K562 (cell line): ENCODE measurements around the gene ING1. TPM values are rescaled to one million over a fixed set of nuclear protein-coding genes. Genes with fewer than 3 reads are reported as not detected.

Experiments
- BDP1 ChIP-seq: IDR thresholded peaks from 3 replicates; pipeline ENCODE4 v1.6.1; 2011; ENCODE audit not compliant: insufficient read length, insufficient read depth
- CHD7 ChIP-seq: fragments of 200-600 bp; sonication (generic); IDR thresholded peaks from one replicate; pipeline ENCODE4 v1.6.1; 2012; ENCODE audit warnings: mild to moderate bottlenecking, low read depth, low read length, inconsistent platforms
- HNRNPUL1 ChIP-seq: fragments of 200-400 bp; formaldehyde crosslinking; IDR thresholded peaks from 2 replicates; pipeline ENCODE4 v1.6.1; 2017; ENCODE audit warnings: low read length
- NR2C1 ChIP-seq, 2 experiments: fragments of 450-650 bp; IDR thresholded peaks; 2 replicates each; pipeline ENCODE4 v1.6.1; 2017; ENCODE audit warnings: mild to moderate bottlenecking in 2 of 2, antibody characterized with exemption in 1 of 2, inconsistent platforms in 1 of 2, missing compliant biosample characterization in 1 of 2, missing genetic modification characterization in 1 of 2
- ZKSCAN8 ChIP-seq: fragments of 200-800 bp; sonication (Bioruptor generic); IDR thresholded peaks from 2 replicates; pipeline ENCODE4 v1.6.1; 2016; ENCODE audit warnings: missing genetic modification characterization, missing compliant biosample characterization
- ZNF79 ChIP-seq: fragments of 250-450 bp; sonication (Bioruptor Pico); IDR thresholded peaks from 2 replicates; pipeline ENCODE4 v1.4.0; 2020; ENCODE audit warnings: low read depth, mild to moderate bottlenecking, moderate library complexity
- polyA plus RNA-seq, 8 experiments: library from polyadenylated mRNA; depleted of rRNA in 4 of 8; stranded (reverse) in 5 of 8; unstranded in 3 of 8; fragments of >200 nt; fragmentation: Nextera tagmentation in 2 of 8; fragmentation: Illumina TruSeq in 1 of 8; extraction: Ambion mirVana in 2 of 8; extraction: Trizol in 1 of 8; gene quantifications; 2 replicates each; pipeline versions ENCODE4 v1.2.1 to v1.2.3, GENCODE V29; 2011 to 2014; ENCODE audit warnings: inconsistent platforms in 1 of 8, missing spikeins in 1 of 8
- total RNA-seq, 7 experiments: library from RNA; depleted of rRNA in 6 of 7; stranded (reverse); fragments of >200 nt in 6 of 7; fragmentation: Illumina TruSeq in 2 of 7; extraction: Trizol in 2 of 7; gene quantifications; 2 replicates each; pipeline versions ENCODE4 v1.2.1 to v1.2.3, GENCODE V29; 2011 to 2021; ENCODE audit warnings: low replicate concordance in 1 of 7
- TF ChIP-seq, protein P1 (sequence below): fragments of 450-650 bp; IDR thresholded peaks from 2 replicates; pipeline ENCODE4 v1.6.1; 2018; ENCODE audit warnings: mild to moderate bottlenecking, low read depth; ENCODE audit not compliant: partially characterized antibody
- TF ChIP-seq, protein P2 (sequence below): IDR thresholded peaks from 2 replicates; pipeline ENCODE4 v1.6.1; 2014; ENCODE audit warnings: antibody characterized with exemption
- TF ChIP-seq, protein P3 (sequence below), 3 experiments: IDR thresholded peaks in 2 of 3; conservative IDR thresholded peaks in 1 of 3; 2 replicates each; pipeline ENCODE4 v1.5.1; 2011 to 2012; ENCODE audit warnings: low read length in 3 of 3, mild to moderate bottlenecking in 3 of 3, control low read depth in 2 of 3, improper control_type of control experiment in 1 of 3, inconsistent platforms in 1 of 3, low read depth in 1 of 3, mixed read lengths in 1 of 3, moderate library complexity in 1 of 3; ENCODE audit not compliant: insufficient read depth in 2 of 3

The ING1 gene
- total and polyA plus RNA-seq, 9 of the 15 experiments (the other 6 are each of a cell fraction or from before 2014, with no cell fraction given) = 1.0 to 20.1 (median 8.2) TPM

DNA sequence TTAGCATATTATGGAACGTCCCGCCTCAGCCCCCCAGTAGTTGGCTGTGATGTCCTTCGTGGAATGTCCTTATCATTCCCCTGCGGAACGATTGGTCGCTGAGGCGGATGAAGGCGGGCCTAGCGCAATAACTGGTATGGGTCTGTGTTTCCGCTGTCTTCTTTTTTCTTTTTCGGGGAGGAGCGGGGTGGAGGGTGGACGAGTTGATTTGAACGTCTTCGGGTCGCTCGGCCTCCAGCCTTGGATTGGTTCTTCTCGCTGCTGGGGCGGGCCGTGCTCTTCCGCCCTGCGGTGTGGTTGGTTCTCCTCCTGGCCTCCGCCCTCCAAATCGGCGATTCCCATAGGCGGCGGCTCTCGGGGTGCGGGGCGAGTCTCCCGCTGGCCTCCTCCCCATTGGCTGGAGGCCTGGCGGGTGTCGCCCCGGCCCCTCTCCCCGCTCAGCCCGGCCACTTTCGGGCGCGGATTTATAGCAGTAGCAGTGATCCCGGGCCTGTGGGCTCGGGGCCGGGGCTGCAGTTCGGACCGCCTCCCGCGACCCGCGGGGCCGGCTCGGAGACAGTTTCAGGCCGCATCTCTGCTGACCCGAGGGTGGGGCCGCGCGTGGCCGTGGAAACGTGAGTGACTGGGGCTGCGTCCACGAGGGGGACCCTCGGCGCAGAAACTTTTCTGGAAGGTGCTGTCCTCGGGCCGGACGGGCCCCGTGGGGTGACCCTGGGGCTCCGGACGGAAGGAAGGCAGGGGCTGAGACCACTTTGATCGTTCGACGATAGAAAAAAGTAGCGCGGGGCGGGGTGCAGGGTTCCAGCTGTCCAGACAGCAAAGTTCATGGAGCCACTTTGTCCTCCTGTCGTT lies 2.1 kb downstream of the ING1 start (continued):
- TF ChIP-seq CHD7 = no peak
- no peak for TF ChIP-seq HNRNPUL1
- TF ChIP-seq, protein P1, sequence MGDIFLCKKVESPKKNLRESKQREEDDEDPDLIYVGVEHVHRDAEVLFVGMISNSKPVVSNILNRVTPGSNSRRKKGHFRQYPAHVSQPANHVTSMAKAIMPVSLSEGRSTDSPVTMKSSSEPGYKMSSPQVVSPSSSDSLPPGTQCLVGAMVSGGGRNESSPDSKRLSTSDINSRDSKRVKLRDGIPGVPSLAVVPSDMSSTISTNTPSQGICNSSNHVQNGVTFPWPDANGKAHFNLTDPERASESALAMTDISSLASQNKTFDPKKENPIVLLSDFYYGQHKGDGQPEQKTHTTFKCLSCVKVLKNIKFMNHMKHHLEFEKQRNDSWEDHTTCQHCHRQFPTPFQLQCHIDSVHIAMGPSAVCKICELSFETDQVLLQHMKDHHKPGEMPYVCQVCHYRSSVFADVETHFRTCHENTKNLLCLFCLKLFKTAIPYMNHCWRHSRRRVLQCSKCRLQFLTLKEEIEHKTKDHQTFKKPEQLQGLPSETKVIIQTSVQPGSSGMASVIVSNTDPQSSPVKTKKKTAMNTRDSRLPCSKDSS = no peak
- TF ChIP-seq ZNF79 (CRISPR knock-in tag) = no peak
- TF ChIP-seq, protein P2, sequence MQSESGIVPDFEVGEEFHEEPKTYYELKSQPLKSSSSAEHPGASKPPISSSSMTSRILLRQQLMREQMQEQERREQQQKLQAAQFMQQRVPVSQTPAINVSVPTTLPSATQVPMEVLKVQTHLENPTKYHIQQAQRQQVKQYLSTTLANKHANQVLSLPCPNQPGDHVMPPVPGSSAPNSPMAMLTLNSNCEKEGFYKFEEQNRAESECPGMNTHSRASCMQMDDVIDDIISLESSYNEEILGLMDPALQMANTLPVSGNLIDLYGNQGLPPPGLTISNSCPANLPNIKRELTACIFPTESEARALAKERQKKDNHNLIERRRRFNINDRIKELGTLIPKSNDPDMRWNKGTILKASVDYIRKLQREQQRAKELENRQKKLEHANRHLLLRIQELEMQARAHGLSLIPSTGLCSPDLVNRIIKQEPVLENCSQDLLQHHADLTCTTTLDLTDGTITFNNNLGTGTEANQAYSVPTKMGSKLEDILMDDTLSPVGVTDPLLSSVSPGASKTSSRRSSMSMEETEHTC = no peak
- no peak for TF ChIP-seq ZKSCAN8 (CRISPR knock-in tag)
- no peak for TF ChIP-seq BDP1
- no peak for TF ChIP-seq NR2C1 (IDR thresholded peaks at IDR 0.05)
- no peak for TF ChIP-seq NR2C1 (tag; IDR thresholded peaks at IDR 0.05)
- TF ChIP-seq, protein P3, sequence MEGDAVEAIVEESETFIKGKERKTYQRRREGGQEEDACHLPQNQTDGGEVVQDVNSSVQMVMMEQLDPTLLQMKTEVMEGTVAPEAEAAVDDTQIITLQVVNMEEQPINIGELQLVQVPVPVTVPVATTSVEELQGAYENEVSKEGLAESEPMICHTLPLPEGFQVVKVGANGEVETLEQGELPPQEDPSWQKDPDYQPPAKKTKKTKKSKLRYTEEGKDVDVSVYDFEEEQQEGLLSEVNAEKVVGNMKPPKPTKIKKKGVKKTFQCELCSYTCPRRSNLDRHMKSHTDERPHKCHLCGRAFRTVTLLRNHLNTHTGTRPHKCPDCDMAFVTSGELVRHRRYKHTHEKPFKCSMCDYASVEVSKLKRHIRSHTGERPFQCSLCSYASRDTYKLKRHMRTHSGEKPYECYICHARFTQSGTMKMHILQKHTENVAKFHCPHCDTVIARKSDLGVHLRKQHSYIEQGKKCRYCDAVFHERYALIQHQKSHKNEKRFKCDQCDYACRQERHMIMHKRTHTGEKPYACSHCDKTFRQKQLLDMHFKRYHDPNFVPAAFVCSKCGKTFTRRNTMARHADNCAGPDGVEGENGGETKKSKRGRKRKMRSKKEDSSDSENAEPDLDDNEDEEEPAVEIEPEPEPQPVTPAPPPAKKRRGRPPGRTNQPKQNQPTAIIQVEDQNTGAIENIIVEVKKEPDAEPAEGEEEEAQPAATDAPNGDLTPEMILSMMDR (IDR thresholded peaks at IDR 0.05 in 2 of 3, conservative IDR thresholded peaks at IDR 0.05 in 1 of 3; ENCODE audit: insufficient read depth in 2 of 3, low read depth in 1 of 3, low read length in 3 of 3) = 0 out of 6 replicates have a peak, but pooled peaks of 1 of the 3 experiments have one; percentile 24
